ENCODE results near the gene CTNS. TPM values are rescaled to one million over a fixed set of nuclear protein-coding genes. Genes with fewer than 3 reads are reported as not detected.

The CTNS gene
- total RNA-seq, 4 donors from 2014 or later, result 15.0 to 141 (median 60.2) TPM

- Histone ChIP-seq H3K4me3 (no peak overlapping the region), H3K36me3 (peaks cover 0 to 32% of the 10 kb centered on the region in 2 donors), H3K9me3 (no peaks in the 10 kb centered on the region), H3K27me3 (no peaks in the 10 kb centered on the region), H3K4me1 (peaks cover 18 to 23% of the 10 kb centered on the region in 2 donors), H3K27ac (peak overlapping the region in 1 of 4 donors; percentile 22)
- TF ChIP-seq POLR2A (IDR thresholded peaks at IDR 0.05), result no peak
- DNase-seq (no peak), ATAC-seq (no peak)
- intact Hi-C loops (cut with DNase I; ENCODE audit: low total_unique reads) (loop anchor here (10.0 kb wide), 2 partner anchors 116 to 1854 kb away; partner anchors contain the start of genes DERL2 and MIS12), in situ Hi-C loops (cut with MboI; ENCODE audit: low sequenced_read_pairs in 4 of 4) (no loop called here)
Observed at GRCh38 chr17:3630781-3631180, 5.8 kb upstream of the CTNS start.

GRCh38 chr17:3632287-3632686, 4.3 kb upstream of the CTNS start:
- intact Hi-C loops (cut with DNase I; ENCODE audit: low total_unique reads) (loop anchor here (10.0 kb wide), 2 partner anchors 117 to 1853 kb away; partner anchors contain the start of genes DERL2 and MIS12), in situ Hi-C loops (cut with MboI; ENCODE audit: low sequenced_read_pairs in 4 of 4) (no loop called here)
- H3K4me3 ChIP-seq, result no peak overlapping the region
- ATAC-seq (no peak), DNase-seq (no peak)
- TF ChIP-seq CTCF (IDR thresholded peaks at IDR 0.05 in 4 of 5, conservative IDR thresholded peaks at IDR 0.05 in 1 of 5) (no peak), POLR2A (IDR thresholded peaks at IDR 0.05) (no peak)
- peaks cover 0 to 25% of the 10 kb centered on the region in 2 donors for H3K36me3 ChIP-seq
- peak overlapping the region in 1 of 4 donors; percentile 58 for H3K27ac ChIP-seq
- peaks cover 19 to 29% of the 10 kb centered on the region in 2 donors for H3K4me1 ChIP-seq
- no peaks in the 10 kb centered on the region for H3K9me3 ChIP-seq
- H3K27me3 ChIP-seq, result no peaks in the 10 kb centered on the region

GRCh38 chr17:3635474-3636153, 946 bp upstream of the CTNS start:
- no peaks in the 10 kb centered on the region for H3K9me3 ChIP-seq
- H3K36me3 ChIP-seq, result no peaks in the 10 kb centered on the region
- intact Hi-C loops (cut with DNase I; ENCODE audit: low total_unique reads), result loop anchor here (1.0 to 10.0 kb wide), 4 partner anchors 33 to 1849 kb away; partner anchors contain the start of genes DERL2, EMC6, MIS12 and TAX1BP3
- no peaks in the 10 kb centered on the region for H3K27me3 ChIP-seq
- DNase-seq (no peak), ATAC-seq (peak; percentile 3 to 8)
- peaks cover 36 to 43% of the 10 kb centered on the region in 2 donors for H3K4me1 ChIP-seq
- no peak for TF ChIP-seq POLR2A (IDR thresholded peaks at IDR 0.05)
- TF ChIP-seq CTCF (IDR thresholded peaks at IDR 0.05 in 4 of 5, conservative IDR thresholded peaks at IDR 0.05 in 1 of 5), result no peak
- in situ Hi-C loops (cut with MboI; ENCODE audit: low sequenced_read_pairs in 4 of 4), result no loop called here
- peak overlapping the region; percentile 82 to 100 (median 90) for H3K4me3 ChIP-seq
- H3K27ac ChIP-seq, result peak overlapping the region; percentile 90 to 99 (median 96)

- TF ChIP-seq CTCF (IDR thresholded peaks at IDR 0.05 in 4 of 5, conservative IDR thresholded peaks at IDR 0.05 in 1 of 5) (no peak), POLR2A (IDR thresholded peaks at IDR 0.05) (peak in 1 of 2 donors; percentile 34)
- DNase-seq (no peak), ATAC-seq (peak; percentile 1 to 2)
- peaks cover 0 to 5% of the 10 kb centered on the region in 2 donors for H3K36me3 ChIP-seq
- intact Hi-C loops (cut with DNase I; ENCODE audit: low total_unique reads) (loop anchor here (1.0 to 10.0 kb wide), 4 partner anchors 31 to 1848 kb away; partner anchors contain the start of genes DERL2, EMC6, MIS12 and TAX1BP3), in situ Hi-C loops (cut with MboI; ENCODE audit: low sequenced_read_pairs in 4 of 4) (no loop called here)
- H3K4me1 ChIP-seq, result peaks cover 40 to 45% of the 10 kb centered on the region in 2 donors
- peak overlapping the region; percentile 82 to 100 (median 85) for H3K4me3 ChIP-seq
- H3K9me3 ChIP-seq, result no peaks in the 10 kb centered on the region
- peak overlapping the region; percentile 90 to 99 (median 96) for H3K27ac ChIP-seq
- no peaks in the 10 kb centered on the region for H3K27me3 ChIP-seq
Observed at GRCh38 chr17:3636908-3637373, 381 bp downstream of the CTNS start.

- Histone ChIP-seq H3K27ac (peak overlapping the region; percentile 74 to 81 (median 78)), H3K4me3 (no peak overlapping the region), H3K27me3 (no peaks in the 10 kb centered on the region), H3K9me3 (no peaks in the 10 kb centered on the region), H3K4me1 (peaks cover 24 to 33% of the 10 kb centered on the region in 2 donors), H3K36me3 (peaks cover 0 to 30% of the 10 kb centered on the region in 2 donors)
- no peak for TF ChIP-seq CTCF (IDR thresholded peaks at IDR 0.05 in 4 of 5, conservative IDR thresholded peaks at IDR 0.05 in 1 of 5)
- TF ChIP-seq POLR2A (IDR thresholded peaks at IDR 0.05), result peak in 1 of 2 donors; percentile 54
- intact Hi-C loops (cut with DNase I; ENCODE audit: low total_unique reads), result loop anchor here (2.0 to 10.0 kb wide), 3 partner anchors 83 to 1845 kb away; partner anchors contain the start of genes DERL2, HASPIN and MIS12
- in situ Hi-C loops (cut with MboI; ENCODE audit: low sequenced_read_pairs in 4 of 4), result no loop called here
- DNase-seq (peak; percentile 45 to 62), ATAC-seq (peak; percentile 16 to 41)
Observed at GRCh38 chr17:3639981-3640596, 3.5 kb downstream of the CTNS start.
